H9 (cell line): ENCODE data around the gene MANSC4. TPM values are rescaled to one million over a fixed set of nuclear protein-coding genes. Genes with fewer than 3 reads are reported as not detected.

Experiments used
- DNase-seq: peaks from one replicate; pipeline ENCODE4 v3.0.0-alpha.2; 2017
- H2AFZ ChIP-seq: one replicate; pipeline ENCODE4 v1.6.1; 2013; ENCODE audit warnings: mild to moderate bottlenecking, low read length, control low read depth, moderate library complexity
- H2AK5ac ChIP-seq: 2 replicates; pipeline ENCODE4 v1.6.1; 2013; ENCODE audit warnings: low read length, control low read depth, mixed read lengths; ENCODE audit not compliant: insufficient read length
- H2BK120ac ChIP-seq: one replicate; pipeline ENCODE4 v1.6.1; 2013; ENCODE audit warnings: low read depth, mild to moderate bottlenecking, low read length, control low read depth, inconsistent platforms; ENCODE audit not compliant: poor library complexity, severe bottlenecking
- H2BK12ac ChIP-seq: 2 replicates; pipeline ENCODE4 v1.6.1; 2013; ENCODE audit warnings: low read length, control low read depth, mixed read lengths, low read depth; ENCODE audit not compliant: insufficient read length
- H2BK15ac ChIP-seq: 2 replicates; pipeline ENCODE4 v1.6.1; 2013; ENCODE audit warnings: low read depth, low read length, control low read depth
- H2BK20ac ChIP-seq: one replicate; pipeline ENCODE4 v1.6.1; 2013; ENCODE audit warnings: low read depth, mild to moderate bottlenecking, low read length, control low read depth, inconsistent platforms; ENCODE audit not compliant: poor library complexity, severe bottlenecking
- H2BK5ac ChIP-seq: 2 replicates; pipeline ENCODE4 v1.6.1; 2013; ENCODE audit warnings: low read length, control low read depth, mixed read lengths; ENCODE audit not compliant: insufficient read length
- H3K14ac ChIP-seq: 2 replicates; pipeline ENCODE4 v1.6.1; 2013; ENCODE audit warnings: low read length, control low read depth; ENCODE audit not compliant: insufficient read depth
- H3K18ac ChIP-seq: 2 replicates; pipeline ENCODE4 v1.6.1; 2013; ENCODE audit warnings: low read depth, mild to moderate bottlenecking, mixed read lengths, low read length, control low read depth; ENCODE audit not compliant: insufficient read length
- H3K23ac ChIP-seq: 2 replicates; pipeline ENCODE4 v1.6.1; 2013; ENCODE audit warnings: low read length, control low read depth, mixed read lengths, low read depth; ENCODE audit not compliant: insufficient read length
- H3K23me2 ChIP-seq: 2 replicates; pipeline ENCODE4 v1.6.1; 2013; ENCODE audit warnings: low read depth, mild to moderate bottlenecking, mixed read lengths, low read length, control low read depth; ENCODE audit not compliant: insufficient read length, poor library complexity, severe bottlenecking
- H3K27ac ChIP-seq: 2 replicates; pipeline ENCODE4 v1.5.1; 2013; ENCODE audit warnings: low read length, control low read depth, mixed read lengths, low read depth; ENCODE audit not compliant: insufficient read length
- H3K27me3 ChIP-seq: 2 replicates; pipeline ENCODE4 v1.6.1; 2013; ENCODE audit warnings: low read length, control low read depth, inconsistent platforms; ENCODE audit not compliant: insufficient read depth
- H3K4ac ChIP-seq: 2 replicates; pipeline ENCODE4 v1.6.1; 2013; ENCODE audit warnings: low read depth, mild to moderate bottlenecking, control low read depth, inconsistent platforms, low read length, moderate library complexity
- H3K4me1 ChIP-seq: 2 replicates; pipeline ENCODE4 v1.6.1; 2013; ENCODE audit warnings: low read length, control low read depth, inconsistent platforms; ENCODE audit not compliant: insufficient read depth
- H3K4me2 ChIP-seq: 2 replicates; pipeline ENCODE4 v1.6.1; 2013; ENCODE audit warnings: low read length, control low read depth, mixed read lengths; ENCODE audit not compliant: insufficient read length, insufficient read depth
- H3K56ac ChIP-seq: 2 replicates; pipeline ENCODE4 v1.6.1; 2013; ENCODE audit warnings: low read depth, mild to moderate bottlenecking, mixed read lengths, low read length, control low read depth; ENCODE audit not compliant: insufficient read length
- H3K79me1 ChIP-seq: 2 replicates; pipeline ENCODE4 v1.6.1; 2013; ENCODE audit warnings: low read depth, mild to moderate bottlenecking, moderate library complexity, low read length, control low read depth, inconsistent platforms; ENCODE audit not compliant: insufficient read depth, poor library complexity, severe bottlenecking
- H3K79me2 ChIP-seq: 2 replicates; pipeline ENCODE4 v1.6.1; 2013; ENCODE audit warnings: low read length, control low read depth, inconsistent platforms; ENCODE audit not compliant: insufficient read depth
- H3K9ac ChIP-seq: 2 replicates; pipeline ENCODE4 v1.6.1; 2013; ENCODE audit warnings: low read length, control low read depth, mixed read lengths; ENCODE audit not compliant: insufficient read length; ENCODE audit errors: extremely low read depth
- H3K9me3 ChIP-seq: one replicate; pipeline ENCODE4 v1.6.1; 2013; ENCODE audit warnings: low read depth, low read length, inconsistent platforms; ENCODE audit not compliant: control insufficient read depth
- H3T11ph ChIP-seq: one replicate; pipeline ENCODE4 v1.6.1; 2013; ENCODE audit warnings: mild to moderate bottlenecking, low read length, control low read depth, inconsistent platforms
- H4K20me1 ChIP-seq: one replicate; pipeline ENCODE4 v1.6.1; 2013; ENCODE audit not compliant: control insufficient read depth, insufficient read length, insufficient read depth
- H4K5ac ChIP-seq: 2 replicates; pipeline ENCODE4 v1.6.1; 2013; ENCODE audit warnings: low read depth, mild to moderate bottlenecking, mixed read lengths, low read length, control low read depth; ENCODE audit not compliant: insufficient read length
- H4K8ac ChIP-seq: replicated peaks from 2 replicates; pipeline ENCODE4 v1.6.1; 2013; ENCODE audit warnings: low read length, control low read depth, mixed read lengths, low read depth; ENCODE audit not compliant: insufficient read length
- H4K91ac ChIP-seq: 2 replicates; pipeline ENCODE4 v1.6.1; 2013; ENCODE audit warnings: low read depth, mild to moderate bottlenecking, moderate library complexity, mixed read lengths, low read length, control low read depth; ENCODE audit not compliant: insufficient read length
- H3K27ac Mint-ChIP-seq, 3 experiments: 2 replicates in 2 of 3; 3 replicates in 1 of 3; pipeline ENCODE4 v1.8.0; 2020 to 2021; ENCODE audit warnings: mixed read lengths in 3 of 3, mild to moderate bottlenecking in 1 of 3, moderate library complexity in 1 of 3
- H3K27me3 Mint-ChIP-seq: 2 replicates; pipeline ENCODE4 v1.8.0; 2021; ENCODE audit warnings: low read depth, mild to moderate bottlenecking, moderate library complexity, mixed read lengths
- H3K36me3 Mint-ChIP-seq, 3 experiments: 2 replicates in 2 of 3; 3 replicates in 1 of 3; pipeline ENCODE4 v1.8.0; 2020 to 2021; ENCODE audit warnings: low read depth in 3 of 3, mixed read lengths in 3 of 3; ENCODE audit not compliant: insufficient read depth in 1 of 3
- H3K4me1 Mint-ChIP-seq, 2 experiments: 2 replicates each; pipeline ENCODE4 v1.8.0; 2020; ENCODE audit warnings: mixed read lengths in 2 of 2
- H3K4me3 Mint-ChIP-seq, 2 experiments: 2 replicates in 1 of 2; 3 replicates in 1 of 2; pipeline ENCODE4 v1.8.0; 2020 to 2021; ENCODE audit warnings: mild to moderate bottlenecking in 2 of 2, mixed read lengths in 2 of 2, moderate library complexity in 1 of 2
- H3K9me3 Mint-ChIP-seq, 2 experiments: 2 replicates in 1 of 2; 3 replicates in 1 of 2; pipeline ENCODE4 v1.8.0; 2020; ENCODE audit warnings: mild to moderate bottlenecking in 2 of 2, mixed read lengths in 2 of 2, moderate library complexity in 1 of 2
- CTCF ChIP-seq: fragments of 200-600 bp; sonication (generic); conservative IDR thresholded peaks from 3 replicates; pipeline ENCODE4 v1.8.0; 2021; ENCODE audit warnings: antibody characterized with exemption, mild to moderate bottlenecking
- WGBS: extraction: QIAGEN DNeasy Blood & Tissue Kit; methylation state at CpG from one replicate; pipeline ENCODE4 v1.1.7; 2013; ENCODE audit warnings: missing lambda C conversion rate, low lambda C conversion rate, mixed read lengths; ENCODE audit not compliant: insufficient read length; ENCODE audit errors: extremely low coverage; 5-methylcytosine and 5-hydroxymethylcytosine counted together
- total RNA-seq: library from RNA; stranded (reverse); gene quantifications from 2 replicates; pipeline ENCODE4 v1.2.1, GENCODE V29; 2021

The MANSC4 gene
- total RNA-seq, 1 experiment from 2014 or later: not detected

- Histone ChIP-seq H4K5ac (no peak overlapping the region), H2BK120ac (no peak overlapping the region), H3K9ac (no peak overlapping the region), H3K4ac (no peak overlapping the region), H4K20me1 (no peaks in the 10 kb centered on the region), H3K4me2 (no peak overlapping the region), H3K79me2 (no peaks in the 10 kb centered on the region), H3K23ac (no peak overlapping the region), H4K91ac (no peak overlapping the region), H4K8ac (no peak overlapping the region), H3K9me3 (no peaks in the 10 kb centered on the region), H3T11ph (no peak overlapping the region), H3K14ac (no peak overlapping the region), H3K27ac (no peak overlapping the region), H3K23me2 (no peaks in the 10 kb centered on the region), H2BK5ac (no peak overlapping the region), H2BK12ac (no peak overlapping the region), H3K79me1 (no peaks in the 10 kb centered on the region), H3K4me1 (no peaks in the 10 kb centered on the region), H2BK20ac (no peak overlapping the region), H2AK5ac (no peak overlapping the region), H2BK15ac (no peak overlapping the region), H3K56ac (no peak overlapping the region), H3K27me3 (no peaks in the 10 kb centered on the region), H2AFZ (no peak overlapping the region), H3K18ac (no peak overlapping the region)
- WGBS: no CpG with 5 or more reads among the region's 5 CpGs
- H3K4me3 Mint-ChIP-seq: no peak overlapping the region
- H3K36me3 Mint-ChIP-seq: peaks cover 0 to 11% (median 0%) of the 10 kb centered on the region in 3 experiments; a peak in 1 of 7 replicates
- no peak for TF ChIP-seq CTCF
- no peak for DNase-seq
- peaks cover 0 to 4% of the 10 kb centered on the region in 2 experiments; a peak in 3 of 5 replicates for H3K9me3 Mint-ChIP-seq
- 0 out of 4 replicates have a peak, but pooled peaks cover 0 to 6% of the 10 kb centered on the region in 2 experiments for H3K4me1 Mint-ChIP-seq
- H3K27me3 Mint-ChIP-seq: no peaks in the 10 kb centered on the region
- no peak overlapping the region for H3K27ac Mint-ChIP-seq
Observed at GRCh38 chr12:27823038-27823437, 43.0 kb upstream of the MANSC4 start.
